Right ventricle myocardium inferior (tissue), 1 donor: ENCODE measurements around the gene CCDC188. TPM values are rescaled to one million over a fixed set of nuclear protein-coding genes. Genes with fewer than 3 reads are reported as not detected.

Experiments used
- ATAC-seq: fragments of 200-7000 bp; cut with Tn5 transposase; one replicate; pipeline ENCODE4 v1.9.1; 2020; ENCODE audit warnings: mild to moderate bottlenecking, moderate library complexity
- DNase-seq: peaks from one replicate; pipeline ENCODE4 v3.0.0; 2021; ENCODE audit errors: missing footprints
- intact Hi-C: fragments of 100-400 bp; cut with DNase I; formaldehyde crosslinking; loops from one replicate; pipeline ENCODE4 v1.11.0; 2022
- total RNA-seq: library from RNA; stranded (reverse); fragmentation: NEBNext Ultra II Directional; extraction: Animal tissue kit (Norgen Biotek cat#: 25700); gene quantifications from one replicate; pipeline ENCODE4 v1.2.1, GENCODE V29; 2021
- donor health status: DM: no; HTN: yes; CAD: no; lungs with severe emphysema.

CCDC188 gene
- total RNA-seq, 1 donor from 2014 or later: 0.32 TPM

DNA sequence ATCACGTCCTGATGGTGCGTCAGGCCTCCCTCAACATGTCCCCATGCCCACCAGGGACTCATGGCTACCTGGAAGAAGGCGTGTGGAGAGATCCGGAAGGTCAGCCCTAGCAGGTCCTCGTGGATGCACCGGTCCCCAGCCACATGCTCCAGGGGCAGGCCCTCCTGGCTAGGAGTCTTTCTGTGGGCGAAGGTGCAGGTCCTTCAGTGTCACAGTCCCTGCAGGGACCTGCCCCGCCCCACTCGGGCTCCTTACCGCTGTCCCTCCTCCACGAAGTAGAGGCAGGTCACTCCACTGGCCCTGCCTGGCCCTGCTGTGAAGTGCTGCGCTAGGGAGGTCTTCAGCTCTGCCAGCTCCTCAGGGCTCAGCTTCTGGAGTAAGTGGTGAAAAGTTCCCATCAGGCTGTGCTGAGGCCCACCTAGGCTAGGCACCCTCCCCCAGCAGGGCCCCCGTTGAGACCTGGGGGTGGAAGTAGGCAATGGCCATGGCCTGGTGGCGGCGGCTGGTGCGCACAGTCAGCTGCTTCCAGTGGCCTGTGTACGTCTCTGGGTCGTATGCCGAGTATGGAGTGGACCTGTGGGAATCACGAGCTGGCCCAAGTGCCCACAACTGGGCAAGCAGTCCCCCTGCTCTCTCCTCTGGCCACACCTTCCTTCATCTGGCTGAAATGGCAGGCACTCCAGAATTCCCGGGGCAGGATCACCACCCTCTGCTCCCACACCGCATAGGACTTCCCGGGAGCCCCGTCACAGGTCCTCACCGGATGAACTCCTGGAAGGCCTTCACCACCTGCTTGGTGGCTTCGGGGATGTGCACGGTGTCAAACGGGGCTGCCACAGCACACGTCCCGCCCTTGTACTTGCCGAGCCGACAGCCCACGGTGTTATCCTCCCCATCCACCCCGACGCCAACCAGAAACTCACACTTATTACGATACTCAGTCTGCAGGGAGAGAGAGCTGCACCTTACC is 36.1 kb downstream of the CCDC188 start:
- ATAC-seq (no peak), DNase-seq (peak; percentile 57)
- intact Hi-C loops: loop anchor here (5.0 to 10.0 kb wide), 2 partner anchors 32 to 260 kb away; partner anchors contain the start of genes DGCR8, GNB1L and RTL10

DNA sequence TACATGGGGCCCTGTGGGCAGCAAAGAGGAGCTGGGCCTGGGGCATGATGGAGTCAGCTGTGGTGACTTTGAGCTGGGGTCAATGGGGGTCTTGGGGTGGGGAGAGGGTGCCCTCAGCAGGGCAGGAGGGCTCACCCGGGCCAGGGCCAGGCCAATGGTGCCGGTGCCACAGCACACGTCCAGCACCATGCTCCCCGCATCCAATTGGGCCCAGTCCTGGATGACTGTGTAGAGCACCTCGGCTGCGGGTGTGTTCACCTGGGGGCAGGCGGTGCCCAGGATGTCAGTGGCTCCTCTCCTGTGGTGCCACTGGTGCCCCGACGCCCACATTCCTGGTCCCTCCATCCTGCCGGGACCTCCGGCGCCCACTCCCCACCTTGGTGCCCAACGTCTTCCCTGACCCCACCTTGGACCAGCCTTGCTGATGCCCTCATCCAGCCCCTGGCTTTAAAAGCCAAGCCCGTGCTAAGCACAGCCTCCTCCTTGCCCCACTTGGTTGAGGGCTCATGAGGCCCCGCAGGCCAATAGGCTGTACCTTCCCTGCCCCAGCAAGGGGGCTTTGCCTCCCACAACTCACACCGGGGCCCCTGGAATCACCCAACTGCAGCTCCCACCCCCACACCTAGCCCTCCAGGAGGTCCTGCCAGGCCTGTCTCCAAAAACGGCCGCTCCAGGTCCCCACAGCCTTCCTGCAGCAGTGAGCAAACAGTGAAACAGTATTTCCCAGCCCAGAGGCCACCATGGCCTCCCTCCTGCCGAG is 37.1 kb downstream of the CCDC188 start:
- DNase-seq (peak; percentile 47), ATAC-seq (no peak)
- intact Hi-C loops: loop anchor here (10.0 kb wide), 1 partner anchor 259 kb away; the partner anchor contains the start of genes GNB1L and RTL10

DNA sequence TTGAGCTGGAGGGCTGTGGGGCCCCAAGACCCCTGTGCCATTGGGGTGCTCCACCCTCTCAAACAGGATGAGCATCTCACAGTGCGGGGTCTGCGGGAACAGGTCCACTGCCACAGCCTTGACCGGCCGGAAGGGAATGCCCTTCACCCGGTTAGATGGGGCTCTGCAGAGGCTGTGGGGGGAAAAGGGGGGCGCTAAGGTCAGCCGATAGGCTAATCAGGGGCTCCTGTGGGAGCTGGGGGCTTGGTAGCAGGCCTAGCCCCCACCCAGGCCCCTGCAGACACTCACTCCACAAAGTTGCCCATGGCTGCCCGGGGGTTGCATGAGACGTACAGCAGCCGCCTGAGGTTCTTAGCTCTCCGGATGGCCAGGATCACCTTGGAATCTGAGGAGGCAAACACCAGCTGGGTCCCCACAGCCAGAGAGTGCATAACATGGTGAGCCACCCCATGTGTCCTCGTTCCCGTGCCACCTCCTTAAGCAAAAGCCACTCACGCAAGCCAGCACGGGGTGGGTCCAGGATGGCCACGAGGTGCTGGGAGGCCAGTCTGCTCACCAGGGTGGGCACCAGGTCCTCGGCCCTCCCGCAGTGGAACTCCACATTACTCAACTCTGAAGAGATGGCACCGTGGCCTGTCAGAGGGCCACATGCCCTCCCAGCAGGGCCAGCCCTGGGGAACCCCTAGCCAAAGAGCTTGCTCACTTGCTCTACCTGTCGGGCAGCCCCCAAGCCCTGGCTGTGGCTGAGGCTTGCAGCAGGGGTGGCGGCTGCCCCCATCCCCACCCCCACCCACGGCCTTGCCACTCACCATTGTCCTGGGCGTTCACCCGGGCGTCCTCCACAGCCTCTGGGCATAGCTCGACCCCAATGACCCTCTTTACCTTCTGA is 38.0 kb downstream of the CCDC188 start:
- DNase-seq (peak; percentile 63), ATAC-seq (no peak)
- intact Hi-C loops: loop anchor here (10.0 kb wide), 1 partner anchor 258 kb away; the partner anchor contains the start of genes GNB1L and RTL10

DNA sequence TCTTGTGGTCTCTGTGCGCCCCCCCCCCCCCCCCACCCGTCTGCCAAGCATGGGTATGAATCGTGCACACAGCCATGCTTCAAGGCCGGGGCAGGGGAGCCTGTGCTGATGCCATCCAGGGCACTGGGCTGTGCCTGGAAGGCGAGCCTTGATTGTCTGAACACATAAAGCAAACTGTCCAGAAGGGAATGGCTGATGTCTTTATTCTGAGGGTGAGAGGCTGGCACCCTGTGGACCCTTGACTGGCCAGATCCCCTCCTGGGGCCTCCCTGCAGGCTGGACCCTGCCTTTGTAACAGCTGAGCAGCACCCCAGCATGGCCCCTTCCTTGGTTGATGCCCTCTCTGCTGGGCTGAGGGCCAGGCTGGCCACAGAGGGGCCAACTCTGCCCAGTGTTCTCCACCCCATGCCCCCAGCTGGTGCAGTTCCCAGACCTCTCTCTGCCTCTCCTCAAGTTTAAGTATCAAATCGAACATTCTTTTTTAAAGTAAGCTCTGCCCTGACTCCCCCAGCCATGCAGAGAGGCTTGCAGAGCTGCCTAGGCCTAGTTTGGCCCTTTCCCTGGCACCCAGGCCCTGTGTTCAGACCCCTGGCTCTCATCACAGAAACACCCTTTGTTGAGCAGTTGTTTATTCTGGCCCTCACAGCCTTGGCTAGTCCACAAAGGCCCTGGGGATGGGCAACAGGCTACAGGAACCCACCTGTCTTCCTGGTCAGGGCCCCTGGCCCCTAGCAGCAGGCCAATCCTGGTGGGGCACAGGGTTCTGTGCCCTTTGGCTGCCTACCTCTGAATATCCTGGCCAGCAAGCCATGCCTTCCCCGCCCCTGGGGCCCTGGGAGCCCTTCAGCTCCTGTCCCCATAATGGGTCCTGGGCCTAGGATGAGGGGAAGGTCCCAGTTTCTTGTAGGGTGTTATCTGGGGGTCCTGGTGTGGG is 38.9 kb downstream of the CCDC188 start:
- intact Hi-C loops: loop anchor here (10.0 kb wide), 1 partner anchor 257 kb away; the partner anchor contains the start of genes GNB1L and RTL10
- DNase-seq (peak; percentile 31), ATAC-seq (no peak)

DNA sequence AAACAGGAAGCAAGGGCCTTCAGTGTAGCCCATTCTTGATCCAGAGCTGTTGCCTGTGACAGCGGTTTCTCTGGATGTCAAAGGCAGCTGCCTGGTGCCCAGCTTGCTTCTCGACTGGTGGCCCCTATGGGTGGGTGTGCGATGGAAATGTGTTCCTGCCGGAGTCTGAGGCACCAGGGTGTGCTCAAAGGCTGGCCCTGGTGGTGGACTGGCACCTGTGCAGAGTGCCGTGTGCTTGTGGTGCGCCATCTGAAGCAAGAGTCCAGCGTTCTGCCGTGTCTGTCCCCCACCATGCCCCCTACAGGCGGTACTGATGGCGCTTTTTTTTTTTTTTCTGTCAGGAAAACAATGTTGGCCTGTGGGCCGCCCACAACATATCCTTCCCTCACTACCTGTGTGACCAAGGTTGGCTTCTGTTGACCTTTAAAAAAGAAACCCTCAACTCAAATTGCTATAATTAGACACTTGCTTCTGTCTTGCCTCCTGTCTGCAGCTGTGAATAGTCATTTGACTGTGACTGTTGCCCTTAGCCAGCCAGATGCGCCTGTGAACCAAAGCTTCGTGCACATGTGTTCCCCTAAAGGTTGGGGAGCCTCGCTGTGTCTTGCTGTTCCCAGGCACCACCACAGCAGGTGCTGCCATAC is 39.7 kb downstream of the CCDC188 start:
- intact Hi-C loops: loop anchor here (10.0 kb wide), 1 partner anchor 256 kb away; the partner anchor contains the start of genes GNB1L and RTL10
- ATAC-seq: no peak
- DNase-seq: peak; percentile 45

DNA sequence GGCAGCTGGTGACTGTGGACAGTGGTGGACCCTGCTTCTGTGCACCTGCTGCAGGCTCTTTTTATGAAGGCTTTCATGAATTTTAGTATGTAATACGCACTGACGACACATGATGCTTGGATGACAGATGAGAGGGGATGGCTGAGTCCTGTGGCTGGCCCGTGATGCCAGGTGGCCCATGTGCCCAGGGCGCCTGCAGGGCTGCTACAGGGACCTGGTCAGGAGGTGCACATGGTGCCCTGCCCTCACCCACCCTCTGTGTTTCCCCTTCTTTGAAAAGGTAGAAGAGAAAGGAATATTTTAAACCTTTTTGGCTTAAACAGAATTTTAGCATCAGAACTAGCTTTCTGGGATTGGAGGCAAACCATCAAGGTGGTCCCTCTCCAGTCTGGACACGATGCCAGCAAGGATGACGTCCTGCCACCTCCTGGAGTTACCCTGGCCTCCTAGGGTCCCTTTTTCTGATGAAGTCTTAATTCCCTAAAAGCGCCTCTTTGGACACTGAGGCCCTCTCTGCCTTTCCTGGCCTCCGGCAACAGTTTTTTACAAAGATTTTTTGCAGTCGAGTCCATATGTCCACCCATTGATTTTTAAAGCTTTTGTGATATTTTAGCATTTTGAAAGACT is 40.4 kb downstream of the CCDC188 start:
- intact Hi-C loops: loop anchor here (10.0 kb wide), 1 partner anchor 256 kb away; the partner anchor contains the start of genes GNB1L and RTL10
- DNase-seq: peak; percentile 32
- no peak for ATAC-seq

DNA sequence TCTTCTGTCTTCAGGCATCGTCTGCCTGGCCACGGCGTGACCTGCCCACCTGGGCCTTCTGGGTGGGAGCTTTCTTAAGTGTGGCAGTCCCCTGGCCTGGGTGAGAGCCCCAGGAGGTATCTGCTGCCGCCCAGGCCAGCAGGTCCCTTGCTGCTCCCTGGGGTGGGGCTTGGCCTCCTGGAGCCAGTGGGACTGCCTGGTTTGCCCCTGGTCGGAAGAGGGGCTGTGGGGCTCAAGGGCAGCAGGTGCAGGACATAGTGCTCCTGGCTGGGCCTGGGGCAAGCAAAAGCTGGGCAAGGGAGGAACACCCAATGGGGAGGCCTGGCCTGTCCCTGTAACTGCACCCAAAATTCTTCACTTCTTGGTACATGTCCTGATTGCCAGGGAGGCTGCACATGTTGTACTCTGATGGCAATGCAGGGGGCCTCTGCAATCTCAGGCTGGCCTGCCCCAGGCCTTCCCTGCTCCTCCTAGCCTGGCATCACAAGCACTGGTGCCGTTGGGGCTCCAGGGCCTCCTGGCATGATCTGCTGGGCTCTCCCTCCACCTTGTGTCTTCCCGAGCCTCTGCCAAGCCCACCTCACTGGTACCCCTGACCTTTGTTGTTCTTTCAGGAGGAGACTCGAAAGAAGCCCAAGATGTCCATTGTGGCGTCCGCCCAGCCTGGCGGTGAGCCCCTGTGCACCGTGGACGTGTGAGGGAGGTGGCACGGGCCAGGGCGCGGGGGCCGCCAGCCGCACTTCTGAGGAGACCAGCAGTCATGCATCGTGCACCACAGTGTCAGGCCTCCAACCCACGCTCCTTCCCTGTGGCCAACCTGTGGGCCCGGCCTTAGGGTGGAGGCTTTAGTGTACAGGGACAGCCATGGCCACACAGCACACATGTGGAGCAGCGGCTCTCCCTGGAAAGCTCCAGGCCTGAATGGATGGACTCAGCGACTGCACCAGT is 41.2 kb downstream of the CCDC188 start:
- no peak for ATAC-seq
- peak; percentile 57 for DNase-seq
- intact Hi-C loops: loop anchor here (10.0 kb wide), 1 partner anchor 255 kb away; the partner anchor contains the start of genes GNB1L and RTL10

DNA sequence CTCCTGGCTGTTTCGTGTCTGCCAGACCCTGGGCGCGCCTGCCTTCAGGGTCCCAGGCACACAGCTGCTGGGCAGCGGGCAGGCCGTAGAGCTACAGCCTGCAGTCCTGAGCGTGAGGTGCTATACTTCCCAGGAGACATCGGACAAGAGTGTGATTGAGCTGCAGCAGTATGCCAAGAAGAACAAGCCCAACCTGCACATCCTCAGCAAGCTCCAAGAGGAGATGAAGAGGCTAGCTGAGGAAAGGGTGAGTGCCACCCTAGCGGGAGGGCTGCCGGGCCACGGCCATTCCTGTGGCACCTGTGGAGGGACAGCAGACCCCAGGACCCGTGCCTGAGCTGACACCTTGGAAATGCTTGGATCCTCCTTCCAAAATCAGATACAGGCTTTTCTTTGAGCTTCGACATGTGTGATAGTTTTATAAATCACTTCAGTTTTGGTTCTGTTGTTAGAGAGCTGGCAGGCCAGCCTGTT is 42.1 kb downstream of the CCDC188 start:
- intact Hi-C loops: no loop called here
- peak; percentile 45 for DNase-seq
- ATAC-seq: no peak

DNA sequence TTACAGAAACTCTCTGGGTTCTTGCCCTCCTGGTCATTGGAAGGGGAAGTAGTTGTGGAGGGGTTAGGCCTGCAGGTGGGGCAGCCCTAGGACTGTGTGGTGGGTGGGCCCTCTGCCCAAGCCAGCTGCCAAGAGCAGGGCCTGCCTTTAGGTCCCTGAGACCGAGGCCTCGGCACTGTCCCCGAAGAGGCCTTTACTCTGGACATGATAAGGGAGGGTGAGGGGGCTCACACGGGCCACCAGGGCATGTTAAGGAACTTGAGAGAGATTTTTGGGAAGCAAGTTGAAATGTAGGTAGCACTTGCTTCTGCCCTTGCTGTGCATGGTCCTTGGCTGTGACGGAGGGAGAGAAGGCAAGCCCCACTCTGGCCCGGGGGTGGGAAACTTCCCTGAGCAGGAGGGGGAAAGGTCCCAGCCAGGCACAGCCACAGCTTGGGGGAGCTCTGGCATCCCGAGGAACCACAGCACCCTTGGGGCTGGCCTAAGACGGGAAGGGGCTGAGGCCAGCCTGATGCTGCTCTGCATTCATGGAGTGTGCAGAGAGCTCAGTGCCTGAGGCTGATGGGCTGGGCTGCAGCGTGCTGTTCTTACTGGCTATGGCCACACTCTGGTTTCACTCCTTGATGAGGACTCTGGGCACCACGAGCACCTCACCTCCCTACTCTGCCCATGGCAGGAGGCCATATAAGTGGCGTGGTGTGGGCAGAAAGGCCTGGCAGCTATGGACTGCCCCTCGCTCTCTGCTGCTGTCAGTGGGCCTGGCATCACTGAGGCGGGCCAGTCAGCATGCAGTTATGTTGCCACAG is 42.7 kb downstream of the CCDC188 start:
- intact Hi-C loops: no loop called here
- ATAC-seq: no peak
- DNase-seq: peak; percentile 15

DNA sequence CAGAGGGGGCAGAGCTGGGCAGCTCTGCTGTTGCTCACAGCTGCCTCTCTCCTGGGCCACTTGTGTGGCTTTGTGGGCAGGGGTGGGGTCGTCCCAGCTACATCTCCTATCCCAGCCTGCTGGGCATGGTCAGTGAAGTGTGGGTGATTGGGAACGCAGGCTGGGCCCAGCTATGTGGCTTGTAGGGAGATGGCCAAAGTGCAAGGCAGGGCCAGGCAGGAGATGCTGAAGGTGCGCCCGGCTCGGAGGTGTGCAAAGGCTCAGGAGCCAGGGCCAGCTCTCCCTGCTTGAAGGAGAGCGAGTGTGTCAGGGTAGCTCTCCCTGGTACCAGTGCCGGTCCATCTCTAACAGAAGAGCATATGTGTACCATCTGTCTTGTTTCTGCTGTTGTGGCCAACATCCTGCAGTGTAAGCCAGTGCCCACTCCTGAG is 43.4 kb downstream of the CCDC188 start:
- ATAC-seq: no peak
- intact Hi-C loops: no loop called here
- DNase-seq: peak; percentile 61

DNA sequence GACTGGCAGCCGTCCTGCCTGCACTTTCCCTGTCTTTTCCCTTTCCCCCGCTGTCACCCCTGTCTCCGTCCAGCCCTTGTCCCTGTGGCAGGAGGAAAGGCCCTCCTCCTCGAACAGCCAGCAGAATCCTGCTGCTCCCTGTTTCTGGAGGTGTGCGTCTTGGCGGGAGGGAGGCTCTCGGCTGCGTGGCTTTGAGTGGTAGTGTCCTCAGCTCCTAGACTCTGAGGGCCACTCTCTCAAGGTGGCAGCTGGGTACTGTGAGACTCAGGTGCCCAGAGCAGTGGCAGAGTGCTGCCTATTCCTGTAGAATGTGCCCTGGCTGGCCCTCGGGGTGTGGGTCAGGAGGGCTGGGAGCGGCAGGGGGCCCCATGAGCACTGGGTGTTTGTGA is 44.0 kb downstream of the CCDC188 start:
- ATAC-seq: no peak
- intact Hi-C loops: no loop called here
- DNase-seq: peak; percentile 60

DNA sequence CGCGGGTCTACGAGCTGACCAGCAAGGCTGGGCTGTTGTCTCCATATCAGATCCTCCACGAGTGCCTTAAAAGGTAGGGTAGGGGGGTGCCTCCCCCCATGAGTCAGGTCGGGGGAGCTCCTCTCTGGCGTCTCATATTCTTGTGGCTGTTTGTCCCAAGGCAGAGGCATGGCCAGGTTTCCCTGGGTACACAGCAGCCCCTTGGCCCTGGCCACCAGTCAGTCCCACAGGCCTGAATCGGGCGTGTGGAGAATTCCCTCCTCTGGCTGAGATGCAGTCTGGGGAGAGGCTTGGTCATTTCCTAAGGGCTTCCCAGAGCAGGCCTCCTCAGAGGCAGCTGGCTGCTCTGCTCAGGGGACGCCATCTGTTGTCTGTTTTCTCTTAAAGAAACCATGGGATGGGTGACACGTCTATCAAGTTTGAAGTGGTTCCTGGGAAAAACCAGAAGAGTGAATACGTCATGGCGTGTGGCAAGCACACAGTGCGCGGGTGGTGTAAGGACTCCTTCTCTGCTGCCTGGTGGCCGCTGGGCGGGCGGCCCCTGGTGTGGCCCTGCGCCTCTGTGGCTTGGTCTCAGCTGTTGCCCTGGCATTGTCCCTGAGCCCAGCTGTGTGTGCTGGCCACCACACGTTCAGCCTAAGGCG is 44.5 kb downstream of the CCDC188 start:
- ATAC-seq (no peak), DNase-seq (peak; percentile 45)
- intact Hi-C loops: no loop called here

DNA sequence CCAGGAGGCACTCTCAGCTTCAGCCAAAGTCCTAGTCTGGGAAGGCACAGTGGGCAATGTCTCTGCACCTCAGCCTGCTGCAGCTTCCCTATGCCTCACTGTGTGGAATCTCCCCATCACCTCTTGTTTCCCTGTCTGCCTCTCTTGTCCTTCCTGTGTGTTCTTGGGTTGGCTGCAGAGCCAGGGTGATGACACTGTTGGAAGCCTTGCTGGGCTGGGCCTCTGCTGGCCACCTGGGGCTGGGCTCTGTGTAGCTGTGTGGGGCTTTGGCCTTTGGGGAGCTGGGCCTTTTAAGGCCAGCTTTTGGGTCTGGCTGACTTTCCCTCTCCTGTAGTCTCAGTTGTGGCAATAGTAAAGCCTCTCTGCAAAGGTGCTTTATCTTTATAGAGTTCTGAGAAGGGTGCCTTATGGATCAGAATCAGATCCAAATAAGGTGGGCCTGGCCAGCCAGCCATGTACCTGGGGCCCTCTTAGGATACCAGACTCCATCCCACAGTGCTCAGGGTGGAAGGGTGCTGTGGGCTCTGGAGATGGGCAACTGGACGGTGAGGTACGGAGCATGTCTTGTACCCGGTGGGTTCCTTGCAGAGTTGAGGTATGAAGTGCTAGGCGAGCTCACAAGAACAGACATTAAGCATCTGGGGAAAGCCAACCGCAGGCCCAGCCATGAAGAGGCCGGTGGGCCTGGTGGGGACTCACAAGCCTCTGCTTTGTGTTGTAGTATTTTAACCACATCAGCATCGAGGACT is 45.2 kb downstream of the CCDC188 start:
- ATAC-seq: no peak
- intact Hi-C loops: no loop called here
- DNase-seq: peak; percentile 28
